Natural killer cell (primary cell): ENCODE measurements around the gene ADCY9. TPM values are rescaled to one million over a fixed set of nuclear protein-coding genes. Genes with fewer than 3 reads are reported as not detected.

ENCODE experiments used
- ATAC-seq, 3 donors: fragments of 150-1000 bp in 2 of 3; fragments of 200-7000 bp in 1 of 3; cut with Tn5 transposase; 1 replicate in 1 of 3; 2 replicates in 2 of 3; pipeline ENCODE4 v1.10.0; 2021; ENCODE audit warnings: mild to moderate bottlenecking in 2 of 3, moderate library complexity in 2 of 3
- DNase-seq, 2 donors: peaks; one replicate each; pipeline versions ENCODE4 v3.0.0 to v3.0.0-alpha.2; 2013 to 2021; ENCODE audit warnings: mixed read lengths in 1 of 2
- H3K27ac ChIP-seq: one replicate; pipeline ENCODE4 v1.5.1; 2013; ENCODE audit warnings: mild to moderate bottlenecking, low read length
- H3K27me3 ChIP-seq: one replicate; pipeline ENCODE4 v1.6.1; 2013; ENCODE audit warnings: low read length; ENCODE audit not compliant: control insufficient read depth, insufficient read depth
- H3K36me3 ChIP-seq: one replicate; pipeline ENCODE4 v1.6.1; 2013; ENCODE audit warnings: low read length; ENCODE audit not compliant: control insufficient read depth, insufficient read depth
- H3K4me1 ChIP-seq: one replicate; pipeline ENCODE4 v1.6.1; 2013; ENCODE audit warnings: low read length; ENCODE audit not compliant: control insufficient read depth, insufficient read depth
- H3K4me3 ChIP-seq: one replicate; pipeline ENCODE4 v1.5.1; 2013; ENCODE audit warnings: low read length
- H3K9me3 ChIP-seq: one replicate; pipeline ENCODE4 v1.6.1; 2013; ENCODE audit warnings: low read length; ENCODE audit not compliant: control insufficient read depth, insufficient read depth
- H3K27ac Mint-ChIP-seq, 2 donors: one replicate each; pipeline ENCODE4 v1.8.0; 2022; ENCODE audit warnings: mild to moderate bottlenecking in 2 of 2, mixed read lengths in 2 of 2, moderate library complexity in 1 of 2
- H3K27me3 Mint-ChIP-seq, 2 donors: one replicate each; pipeline ENCODE4 v1.8.0; 2022; ENCODE audit warnings: low read depth in 2 of 2, mixed read lengths in 2 of 2
- H3K36me3 Mint-ChIP-seq: one replicate; pipeline ENCODE4 v1.8.0; 2022; ENCODE audit warnings: mixed read lengths
- H3K4me1 Mint-ChIP-seq, 2 donors: one replicate each; pipeline ENCODE4 v1.8.0; 2022; ENCODE audit warnings: mixed read lengths in 2 of 2
- H3K4me3 Mint-ChIP-seq: one replicate; pipeline ENCODE4 v1.8.0; 2022; ENCODE audit warnings: mild to moderate bottlenecking, moderate library complexity, mixed read lengths
- H3K9me3 Mint-ChIP-seq, 2 donors: one replicate each; pipeline ENCODE4 v1.8.0; 2022; ENCODE audit warnings: mixed read lengths in 2 of 2
- WGBS: methylation state at CpG from one replicate; pipeline ENCODE4 v1.1.7; 2013; ENCODE audit warnings: missing lambda C conversion rate; ENCODE audit not compliant: insufficient coverage; 5-methylcytosine and 5-hydroxymethylcytosine counted together
- intact Hi-C: fragments of 100-400 bp; cut with micrococcal nuclease; formaldehyde crosslinking; loops from one replicate; pipeline ENCODE4 v1.14.2; 2022
- total RNA-seq, 4 donors: library from RNA; stranded (reverse); fragments of 120-200 nt in 1 of 4; gene quantifications; one replicate each; pipeline versions ENCODE4 v1.2.3 to v1.2.4, GENCODE V29; 2013 to 2022
- TF ChIP-seq, protein P1 (sequence below): fragments of 200-600 bp; IDR thresholded peaks from one replicate; pipeline ENCODE4 v1.8.0; 2022; ENCODE audit warnings: antibody characterized with exemption

The ADCY9 gene
- total RNA-seq, 3 donors from 2014 or later (not counting 1 experiment from before 2014, with no cell fraction given), result 28.0 to 52.4 (median 38.3) TPM

DNA sequence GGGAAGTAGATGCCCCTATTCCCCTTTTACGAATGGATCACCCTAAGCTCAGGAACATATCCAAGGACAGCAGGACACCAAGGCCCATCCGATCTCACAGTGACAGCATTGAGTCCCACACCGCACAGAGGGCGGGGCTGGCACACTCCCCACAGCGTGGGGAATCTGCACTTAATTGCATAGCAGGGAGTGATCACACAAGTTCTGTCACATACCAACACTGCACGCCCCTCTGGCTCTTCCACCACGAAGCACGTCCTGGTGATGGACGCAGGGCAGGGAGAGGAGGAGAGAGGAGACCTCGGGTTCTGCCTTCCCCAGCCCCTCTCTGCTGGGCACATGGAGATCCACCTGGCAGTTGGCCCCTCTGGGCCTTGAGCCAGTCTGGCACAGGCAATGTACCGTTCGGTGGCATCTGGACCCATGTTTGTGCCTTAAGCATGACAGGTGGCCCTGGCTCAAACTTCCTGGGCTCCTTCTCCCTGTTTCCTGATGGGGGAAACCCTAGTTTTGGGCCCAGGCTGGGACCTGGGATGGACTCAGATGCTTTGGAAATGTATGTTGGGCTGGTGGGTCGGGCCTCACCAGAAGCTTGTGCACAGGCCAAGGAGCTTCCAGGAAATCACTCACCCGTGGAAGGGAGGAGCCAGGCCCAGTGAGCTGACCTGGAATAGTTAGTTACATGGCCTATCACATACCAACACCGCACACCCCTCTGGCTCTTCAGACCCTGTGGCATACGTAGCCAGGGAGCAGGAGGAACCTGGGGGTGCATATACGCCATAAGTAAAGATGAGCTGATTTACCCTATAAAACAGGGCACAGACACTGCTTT lies 200.6 kb downstream of the ADCY9 start:
- Histone ChIP-seq H3K27me3 (no peaks in the 10 kb centered on the region), H3K4me3 (no peak overlapping the region), H3K27ac (no peak overlapping the region), H3K9me3 (peaks cover 6% of the 10 kb centered on the region), H3K36me3 (no peaks in the 10 kb centered on the region), H3K4me1 (no peaks in the 10 kb centered on the region)
- TF ChIP-seq, protein P1, sequence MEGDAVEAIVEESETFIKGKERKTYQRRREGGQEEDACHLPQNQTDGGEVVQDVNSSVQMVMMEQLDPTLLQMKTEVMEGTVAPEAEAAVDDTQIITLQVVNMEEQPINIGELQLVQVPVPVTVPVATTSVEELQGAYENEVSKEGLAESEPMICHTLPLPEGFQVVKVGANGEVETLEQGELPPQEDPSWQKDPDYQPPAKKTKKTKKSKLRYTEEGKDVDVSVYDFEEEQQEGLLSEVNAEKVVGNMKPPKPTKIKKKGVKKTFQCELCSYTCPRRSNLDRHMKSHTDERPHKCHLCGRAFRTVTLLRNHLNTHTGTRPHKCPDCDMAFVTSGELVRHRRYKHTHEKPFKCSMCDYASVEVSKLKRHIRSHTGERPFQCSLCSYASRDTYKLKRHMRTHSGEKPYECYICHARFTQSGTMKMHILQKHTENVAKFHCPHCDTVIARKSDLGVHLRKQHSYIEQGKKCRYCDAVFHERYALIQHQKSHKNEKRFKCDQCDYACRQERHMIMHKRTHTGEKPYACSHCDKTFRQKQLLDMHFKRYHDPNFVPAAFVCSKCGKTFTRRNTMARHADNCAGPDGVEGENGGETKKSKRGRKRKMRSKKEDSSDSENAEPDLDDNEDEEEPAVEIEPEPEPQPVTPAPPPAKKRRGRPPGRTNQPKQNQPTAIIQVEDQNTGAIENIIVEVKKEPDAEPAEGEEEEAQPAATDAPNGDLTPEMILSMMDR, result no peak
- ATAC-seq (no peak), DNase-seq (no peak)
- Mint-ChIP-seq H3K4me3 (no peak overlapping the region), H3K36me3 (no peaks in the 10 kb centered on the region), H3K27me3 (peaks cover 2 to 14% of the 10 kb centered on the region in 2 donors), H3K9me3 (peaks cover 3% of the 10 kb centered on the region in 2 donors), H3K27ac (no peak overlapping the region), H3K4me1 (no peaks in the 10 kb centered on the region)
- intact Hi-C loops, result no loop called here
- 92% methylated on average over 15 of the region's 17 CpGs for WGBS

DNA sequence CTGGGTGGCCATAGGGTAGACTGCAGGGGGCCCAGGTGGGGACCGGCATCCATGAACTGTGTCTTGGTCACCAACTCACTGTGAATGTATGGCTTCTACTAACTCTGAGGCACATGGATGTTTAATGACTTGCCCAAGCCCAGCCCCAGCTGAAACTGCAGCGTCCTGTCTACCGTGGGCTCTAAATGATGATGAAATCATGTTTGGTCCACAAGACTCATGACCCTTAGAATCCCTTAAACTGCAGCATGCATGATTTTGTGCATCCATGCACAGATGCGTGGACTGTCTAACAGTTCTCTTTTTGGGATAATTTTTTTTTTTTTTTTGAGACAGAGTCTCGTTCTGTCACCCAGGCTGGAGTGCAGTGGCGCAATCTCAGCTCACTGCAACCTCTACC lies 203.3 kb downstream of the ADCY9 start:
- intact Hi-C loops, result no loop called here
- Mint-ChIP-seq H3K4me1 (no peaks in the 10 kb centered on the region), H3K27ac (no peak overlapping the region), H3K27me3 (peaks cover 5 to 8% of the 10 kb centered on the region in 2 donors), H3K4me3 (no peak overlapping the region), H3K9me3 (no peaks in the 10 kb centered on the region), H3K36me3 (no peaks in the 10 kb centered on the region)
- ATAC-seq (no peak), DNase-seq (no peak)
- Histone ChIP-seq H3K4me3 (no peak overlapping the region), H3K27ac (no peak overlapping the region), H3K4me1 (no peaks in the 10 kb centered on the region), H3K27me3 (no peaks in the 10 kb centered on the region), H3K9me3 (peaks cover 6% of the 10 kb centered on the region), H3K36me3 (no peaks in the 10 kb centered on the region)
- WGBS, result 90% methylated on average over 6 of the region's 6 CpGs
- TF ChIP-seq, protein P1, result no peak

Other genes with a start within 250 kb of the ADCY9 start
- 100 to 1,000 TPM; 197 to 234 (median 224) TPM for gene CREBBP, start 235.7 kb downstream of the ADCY9 start, total RNA-seq
- not detected for gene SRL, start 125.6 kb upstream of the ADCY9 start, total RNA-seq
- 1 to 10 TPM; 6.5 to 9.6 (median 8.9) TPM for gene TFAP4, start 156.6 kb upstream of the ADCY9 start, total RNA-seq
- under 1 TPM in 2 of 3 donors, not detected in 1; 0.05 to 0.35 TPM for gene GLIS2, start 199.6 kb upstream of the ADCY9 start, total RNA-seq
- gene PAM16, start 234.9 kb upstream of the ADCY9 start, total RNA-seq, result 10 to 100 TPM; 29.4 to 42.7 (median 39.0) TPM